Measurements from ENCODE around the gene TBC1D1.

GRCh38 chr4:38088321-38088720, 197.4 kb downstream of the TBC1D1 start:
- TF ChIP-seq CTCF (conservative IDR thresholded peaks at IDR 0.05), result no peak
- no peak for TF ChIP-seq ZFX (IDR thresholded peaks at IDR 0.05)
